H9 (cell line): Measurements from ENCODE around the gene BRI3BP. TPM values are rescaled to one million over a fixed set of nuclear protein-coding genes. Genes with fewer than 3 reads are reported as not detected.

ENCODE experiments used
- DNase-seq: peaks from one replicate; pipeline ENCODE4 v3.0.0-alpha.2; 2017
- H2AFZ ChIP-seq: one replicate; pipeline ENCODE4 v1.6.1; 2013; ENCODE audit warnings: mild to moderate bottlenecking, low read length, control low read depth, moderate library complexity
- H2AK5ac ChIP-seq: 2 replicates; pipeline ENCODE4 v1.6.1; 2013; ENCODE audit warnings: low read length, control low read depth, mixed read lengths; ENCODE audit not compliant: insufficient read length
- H2BK120ac ChIP-seq: one replicate; pipeline ENCODE4 v1.6.1; 2013; ENCODE audit warnings: low read depth, mild to moderate bottlenecking, low read length, control low read depth, inconsistent platforms; ENCODE audit not compliant: poor library complexity, severe bottlenecking
- H2BK12ac ChIP-seq: 2 replicates; pipeline ENCODE4 v1.6.1; 2013; ENCODE audit warnings: low read length, control low read depth, mixed read lengths, low read depth; ENCODE audit not compliant: insufficient read length
- H2BK15ac ChIP-seq: 2 replicates; pipeline ENCODE4 v1.6.1; 2013; ENCODE audit warnings: low read depth, low read length, control low read depth
- H2BK20ac ChIP-seq: one replicate; pipeline ENCODE4 v1.6.1; 2013; ENCODE audit warnings: low read depth, mild to moderate bottlenecking, low read length, control low read depth, inconsistent platforms; ENCODE audit not compliant: poor library complexity, severe bottlenecking
- H2BK5ac ChIP-seq: 2 replicates; pipeline ENCODE4 v1.6.1; 2013; ENCODE audit warnings: low read length, control low read depth, mixed read lengths; ENCODE audit not compliant: insufficient read length
- H3K14ac ChIP-seq: 2 replicates; pipeline ENCODE4 v1.6.1; 2013; ENCODE audit warnings: low read length, control low read depth; ENCODE audit not compliant: insufficient read depth
- H3K18ac ChIP-seq: 2 replicates; pipeline ENCODE4 v1.6.1; 2013; ENCODE audit warnings: low read depth, mild to moderate bottlenecking, mixed read lengths, low read length, control low read depth; ENCODE audit not compliant: insufficient read length
- H3K23ac ChIP-seq: 2 replicates; pipeline ENCODE4 v1.6.1; 2013; ENCODE audit warnings: low read length, control low read depth, mixed read lengths, low read depth; ENCODE audit not compliant: insufficient read length
- H3K23me2 ChIP-seq: 2 replicates; pipeline ENCODE4 v1.6.1; 2013; ENCODE audit warnings: low read depth, mild to moderate bottlenecking, mixed read lengths, low read length, control low read depth; ENCODE audit not compliant: insufficient read length, poor library complexity, severe bottlenecking
- H3K27ac ChIP-seq: 2 replicates; pipeline ENCODE4 v1.5.1; 2013; ENCODE audit warnings: low read length, control low read depth, mixed read lengths, low read depth; ENCODE audit not compliant: insufficient read length
- H3K27me3 ChIP-seq: 2 replicates; pipeline ENCODE4 v1.6.1; 2013; ENCODE audit warnings: low read length, control low read depth, inconsistent platforms; ENCODE audit not compliant: insufficient read depth
- H3K4ac ChIP-seq: 2 replicates; pipeline ENCODE4 v1.6.1; 2013; ENCODE audit warnings: low read depth, mild to moderate bottlenecking, control low read depth, inconsistent platforms, low read length, moderate library complexity
- H3K4me1 ChIP-seq: 2 replicates; pipeline ENCODE4 v1.6.1; 2013; ENCODE audit warnings: low read length, control low read depth, inconsistent platforms; ENCODE audit not compliant: insufficient read depth
- H3K4me2 ChIP-seq: 2 replicates; pipeline ENCODE4 v1.6.1; 2013; ENCODE audit warnings: low read length, control low read depth, mixed read lengths; ENCODE audit not compliant: insufficient read length, insufficient read depth
- H3K56ac ChIP-seq: 2 replicates; pipeline ENCODE4 v1.6.1; 2013; ENCODE audit warnings: low read depth, mild to moderate bottlenecking, mixed read lengths, low read length, control low read depth; ENCODE audit not compliant: insufficient read length
- H3K79me1 ChIP-seq: 2 replicates; pipeline ENCODE4 v1.6.1; 2013; ENCODE audit warnings: low read depth, mild to moderate bottlenecking, moderate library complexity, low read length, control low read depth, inconsistent platforms; ENCODE audit not compliant: insufficient read depth, poor library complexity, severe bottlenecking
- H3K79me2 ChIP-seq: 2 replicates; pipeline ENCODE4 v1.6.1; 2013; ENCODE audit warnings: low read length, control low read depth, inconsistent platforms; ENCODE audit not compliant: insufficient read depth
- H3K9ac ChIP-seq: 2 replicates; pipeline ENCODE4 v1.6.1; 2013; ENCODE audit warnings: low read length, control low read depth, mixed read lengths; ENCODE audit not compliant: insufficient read length; ENCODE audit errors: extremely low read depth
- H3K9me3 ChIP-seq: one replicate; pipeline ENCODE4 v1.6.1; 2013; ENCODE audit warnings: low read depth, low read length, inconsistent platforms; ENCODE audit not compliant: control insufficient read depth
- H3T11ph ChIP-seq: one replicate; pipeline ENCODE4 v1.6.1; 2013; ENCODE audit warnings: mild to moderate bottlenecking, low read length, control low read depth, inconsistent platforms
- H4K20me1 ChIP-seq: one replicate; pipeline ENCODE4 v1.6.1; 2013; ENCODE audit not compliant: control insufficient read depth, insufficient read length, insufficient read depth
- H4K5ac ChIP-seq: 2 replicates; pipeline ENCODE4 v1.6.1; 2013; ENCODE audit warnings: low read depth, mild to moderate bottlenecking, mixed read lengths, low read length, control low read depth; ENCODE audit not compliant: insufficient read length
- H4K8ac ChIP-seq: replicated peaks from 2 replicates; pipeline ENCODE4 v1.6.1; 2013; ENCODE audit warnings: low read length, control low read depth, mixed read lengths, low read depth; ENCODE audit not compliant: insufficient read length
- H4K91ac ChIP-seq: 2 replicates; pipeline ENCODE4 v1.6.1; 2013; ENCODE audit warnings: low read depth, mild to moderate bottlenecking, moderate library complexity, mixed read lengths, low read length, control low read depth; ENCODE audit not compliant: insufficient read length
- H3K27ac Mint-ChIP-seq, 3 experiments: 2 replicates in 2 of 3; 3 replicates in 1 of 3; pipeline ENCODE4 v1.8.0; 2020 to 2021; ENCODE audit warnings: mixed read lengths in 3 of 3, mild to moderate bottlenecking in 1 of 3, moderate library complexity in 1 of 3
- H3K27me3 Mint-ChIP-seq: 2 replicates; pipeline ENCODE4 v1.8.0; 2021; ENCODE audit warnings: low read depth, mild to moderate bottlenecking, moderate library complexity, mixed read lengths
- H3K36me3 Mint-ChIP-seq, 3 experiments: 2 replicates in 2 of 3; 3 replicates in 1 of 3; pipeline ENCODE4 v1.8.0; 2020 to 2021; ENCODE audit warnings: low read depth in 3 of 3, mixed read lengths in 3 of 3; ENCODE audit not compliant: insufficient read depth in 1 of 3
- H3K4me1 Mint-ChIP-seq, 2 experiments: 2 replicates each; pipeline ENCODE4 v1.8.0; 2020; ENCODE audit warnings: mixed read lengths in 2 of 2
- H3K4me3 Mint-ChIP-seq, 2 experiments: 2 replicates in 1 of 2; 3 replicates in 1 of 2; pipeline ENCODE4 v1.8.0; 2020 to 2021; ENCODE audit warnings: mild to moderate bottlenecking in 2 of 2, mixed read lengths in 2 of 2, moderate library complexity in 1 of 2
- H3K9me3 Mint-ChIP-seq, 2 experiments: 2 replicates in 1 of 2; 3 replicates in 1 of 2; pipeline ENCODE4 v1.8.0; 2020; ENCODE audit warnings: mild to moderate bottlenecking in 2 of 2, mixed read lengths in 2 of 2, moderate library complexity in 1 of 2
- WGBS: extraction: QIAGEN DNeasy Blood & Tissue Kit; methylation state at CpG from one replicate; pipeline ENCODE4 v1.1.7; 2013; ENCODE audit warnings: missing lambda C conversion rate, low lambda C conversion rate, mixed read lengths; ENCODE audit not compliant: insufficient read length; ENCODE audit errors: extremely low coverage; 5-methylcytosine and 5-hydroxymethylcytosine counted together
- total RNA-seq: library from RNA; stranded (reverse); gene quantifications from 2 replicates; pipeline ENCODE4 v1.2.1, GENCODE V29; 2021
- TF ChIP-seq, protein P1 (sequence below): fragments of 200-600 bp; sonication (generic); conservative IDR thresholded peaks from 3 replicates; pipeline ENCODE4 v1.8.0; 2021; ENCODE audit warnings: antibody characterized with exemption, mild to moderate bottlenecking

Gene BRI3BP
- total RNA-seq, 1 experiment from 2014 or later = 10.5 TPM

- H4K20me1 ChIP-seq = no peaks in the 10 kb centered on the region
- H3K23me2 ChIP-seq = no peaks in the 10 kb centered on the region
- H2BK5ac ChIP-seq = no peak overlapping the region
- H3K27me3 Mint-ChIP-seq = no peaks in the 10 kb centered on the region
- H2AK5ac ChIP-seq = no peak overlapping the region
- no peaks in the 10 kb centered on the region for H3K9me3 ChIP-seq
- H2BK12ac ChIP-seq = no peak overlapping the region
- H3T11ph ChIP-seq = no peak overlapping the region
- H3K18ac ChIP-seq = no peak overlapping the region
- no peak overlapping the region for H4K5ac ChIP-seq
- no peak overlapping the region for H2AFZ ChIP-seq
- H3K4ac ChIP-seq = no peak overlapping the region
- peaks cover 5% of the 10 kb centered on the region in 2 experiments for H3K4me1 Mint-ChIP-seq
- no peak overlapping the region for H2BK20ac ChIP-seq
- no peaks in the 10 kb centered on the region for H3K27me3 ChIP-seq
- no peak overlapping the region for H3K27ac ChIP-seq
- H4K91ac ChIP-seq = no peak overlapping the region
- H3K9ac ChIP-seq = no peak overlapping the region
- no CpG with 5 or more reads among the region's 8 CpGs for WGBS
- no peak overlapping the region for H3K27ac Mint-ChIP-seq
- no peak overlapping the region for H3K4me3 Mint-ChIP-seq
- no peak overlapping the region for H3K4me2 ChIP-seq
- no peak overlapping the region for H3K56ac ChIP-seq
- DNase-seq = no peak
- H2BK120ac ChIP-seq = no peak overlapping the region
- no peak overlapping the region for H4K8ac ChIP-seq
- TF ChIP-seq, protein P1, sequence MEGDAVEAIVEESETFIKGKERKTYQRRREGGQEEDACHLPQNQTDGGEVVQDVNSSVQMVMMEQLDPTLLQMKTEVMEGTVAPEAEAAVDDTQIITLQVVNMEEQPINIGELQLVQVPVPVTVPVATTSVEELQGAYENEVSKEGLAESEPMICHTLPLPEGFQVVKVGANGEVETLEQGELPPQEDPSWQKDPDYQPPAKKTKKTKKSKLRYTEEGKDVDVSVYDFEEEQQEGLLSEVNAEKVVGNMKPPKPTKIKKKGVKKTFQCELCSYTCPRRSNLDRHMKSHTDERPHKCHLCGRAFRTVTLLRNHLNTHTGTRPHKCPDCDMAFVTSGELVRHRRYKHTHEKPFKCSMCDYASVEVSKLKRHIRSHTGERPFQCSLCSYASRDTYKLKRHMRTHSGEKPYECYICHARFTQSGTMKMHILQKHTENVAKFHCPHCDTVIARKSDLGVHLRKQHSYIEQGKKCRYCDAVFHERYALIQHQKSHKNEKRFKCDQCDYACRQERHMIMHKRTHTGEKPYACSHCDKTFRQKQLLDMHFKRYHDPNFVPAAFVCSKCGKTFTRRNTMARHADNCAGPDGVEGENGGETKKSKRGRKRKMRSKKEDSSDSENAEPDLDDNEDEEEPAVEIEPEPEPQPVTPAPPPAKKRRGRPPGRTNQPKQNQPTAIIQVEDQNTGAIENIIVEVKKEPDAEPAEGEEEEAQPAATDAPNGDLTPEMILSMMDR = no peak
- peaks cover 9 to 17% (median 10%) of the 10 kb centered on the region in 3 experiments; a peak in 6 of 7 replicates for H3K36me3 Mint-ChIP-seq
- no peaks in the 10 kb centered on the region for H3K4me1 ChIP-seq
- H3K23ac ChIP-seq = no peak overlapping the region
- no peaks in the 10 kb centered on the region for H3K9me3 Mint-ChIP-seq
- no peaks in the 10 kb centered on the region for H3K79me1 ChIP-seq
- H2BK15ac ChIP-seq = no peak overlapping the region
- H3K79me2 ChIP-seq = no peaks in the 10 kb centered on the region
- H3K14ac ChIP-seq = no peak overlapping the region
These were observed 34.7 kb downstream of the BRI3BP start for GRCh38 chr12:125028106-125028505.
